Measurements from ENCODE around the gene SLC14A1.
A peak's percentile ranks its signal among the peaks of the same experiment; 100 is the strongest.

SLC14A1 gene

DNA sequence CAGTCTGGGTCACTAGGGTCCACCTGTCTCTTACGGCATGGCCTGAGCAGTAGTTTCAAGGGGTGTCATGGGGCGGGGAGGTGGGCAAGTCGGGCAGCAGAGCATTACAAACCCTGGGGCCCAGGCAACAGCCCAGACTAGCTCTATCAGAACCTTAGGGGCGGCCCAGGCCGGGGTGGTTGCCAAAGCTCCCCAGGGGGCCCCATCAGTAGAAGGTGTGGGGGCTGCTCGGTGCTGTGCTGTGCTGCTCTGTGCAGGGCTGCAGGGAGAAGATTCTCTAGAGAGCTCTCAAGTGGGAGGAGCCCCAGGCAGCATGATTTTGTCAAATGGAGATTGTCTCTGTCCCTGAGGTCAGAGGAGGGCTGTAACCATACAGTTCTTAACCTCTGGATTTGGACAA lies 36.4 kb upstream of the SLC14A1 start:
- H3K9me3 ChIP-seq (ENCODE audit: severe bottlenecking), result no peaks in the 10 kb centered on the region
- no peaks in the 10 kb centered on the region for H3K36me3 ChIP-seq (ENCODE audit: low read depth)
- H3K4me3 ChIP-seq (ENCODE audit: severe bottlenecking), result no peak overlapping the region
- no peaks in the 10 kb centered on the region for H3K27me3 ChIP-seq (ENCODE audit: insufficient read depth, poor library complexity, severe bottlenecking)
- ATAC-seq (ENCODE audit: low read depth) (0 out of 3 replicates have a peak, but pooled peaks have one; percentile 8), DNase-seq (ENCODE audit: low spot score) (no peak)
- H3K4me1 ChIP-seq (ENCODE audit: insufficient read depth, poor library complexity, severe bottlenecking), result no peaks in the 10 kb centered on the region
- no peak for TF ChIP-seq CTCF (IDR thresholded peaks at IDR 0.05; ENCODE audit: poor library complexity, severe bottlenecking)
- no peak overlapping the region for H3K27ac ChIP-seq (ENCODE audit: poor library complexity, severe bottlenecking)

DNA sequence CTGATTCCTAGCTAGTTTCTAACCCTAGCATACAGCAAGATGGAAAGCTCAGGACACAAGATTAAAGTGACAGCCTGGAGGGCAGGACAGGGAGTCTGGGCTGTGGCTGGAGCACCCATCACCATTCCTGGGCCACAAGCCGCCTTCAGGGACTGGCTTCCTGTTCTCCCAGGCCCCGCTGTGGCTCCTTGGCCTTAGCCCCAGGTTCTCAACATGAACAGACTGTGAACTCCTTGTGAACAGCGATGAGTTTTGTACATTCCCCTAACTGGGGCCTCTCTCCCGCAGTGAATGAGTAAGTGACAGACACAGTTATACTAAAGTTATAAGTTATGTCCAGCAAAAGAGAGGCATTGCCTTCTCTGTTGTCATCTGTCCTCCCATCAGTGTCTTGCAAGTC lies 35.9 kb upstream of the SLC14A1 start:
- ATAC-seq (ENCODE audit: low read depth), result no peak
- H3K36me3 ChIP-seq (ENCODE audit: low read depth), result no peaks in the 10 kb centered on the region
- DNase-seq (ENCODE audit: low spot score), result no peak
- H3K4me3 ChIP-seq (ENCODE audit: severe bottlenecking), result no peak overlapping the region
- H3K27ac ChIP-seq (ENCODE audit: poor library complexity, severe bottlenecking), result no peak overlapping the region
- no peaks in the 10 kb centered on the region for H3K9me3 ChIP-seq (ENCODE audit: severe bottlenecking)
- H3K27me3 ChIP-seq (ENCODE audit: insufficient read depth, poor library complexity, severe bottlenecking), result no peaks in the 10 kb centered on the region
- no peak for TF ChIP-seq CTCF (IDR thresholded peaks at IDR 0.05; ENCODE audit: poor library complexity, severe bottlenecking)
- H3K4me1 ChIP-seq (ENCODE audit: insufficient read depth, poor library complexity, severe bottlenecking), result no peaks in the 10 kb centered on the region

DNA sequence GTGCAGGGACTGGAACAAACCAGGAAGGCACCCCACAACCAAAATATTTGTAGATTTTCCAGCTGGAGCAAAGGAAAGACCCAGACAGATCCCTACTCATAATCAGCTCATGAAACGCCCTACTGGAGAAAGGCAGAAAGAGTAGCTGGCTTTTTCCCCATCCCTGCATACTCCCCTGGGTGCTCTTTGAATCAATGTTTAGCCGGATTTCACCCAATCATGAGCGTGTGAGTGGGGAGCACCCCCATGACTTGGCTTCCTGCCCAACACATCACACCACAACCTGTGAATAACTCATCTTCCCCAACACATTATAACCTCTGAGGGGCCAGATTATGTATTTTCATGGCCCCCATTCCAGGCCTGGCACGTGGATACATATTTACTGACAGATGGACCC lies 35.1 kb upstream of the SLC14A1 start:
- Histone ChIP-seq H3K27ac (ENCODE audit: poor library complexity, severe bottlenecking) (no peak overlapping the region), H3K4me3 (ENCODE audit: severe bottlenecking) (no peak overlapping the region), H3K27me3 (ENCODE audit: insufficient read depth, poor library complexity, severe bottlenecking) (no peaks in the 10 kb centered on the region), H3K36me3 (ENCODE audit: low read depth) (no peaks in the 10 kb centered on the region), H3K4me1 (ENCODE audit: insufficient read depth, poor library complexity, severe bottlenecking) (no peaks in the 10 kb centered on the region), H3K9me3 (ENCODE audit: severe bottlenecking) (no peaks in the 10 kb centered on the region)
- DNase-seq (ENCODE audit: low spot score) (no peak), ATAC-seq (ENCODE audit: low read depth) (no peak)
- no peak for TF ChIP-seq CTCF (IDR thresholded peaks at IDR 0.05; ENCODE audit: poor library complexity, severe bottlenecking)

DNA sequence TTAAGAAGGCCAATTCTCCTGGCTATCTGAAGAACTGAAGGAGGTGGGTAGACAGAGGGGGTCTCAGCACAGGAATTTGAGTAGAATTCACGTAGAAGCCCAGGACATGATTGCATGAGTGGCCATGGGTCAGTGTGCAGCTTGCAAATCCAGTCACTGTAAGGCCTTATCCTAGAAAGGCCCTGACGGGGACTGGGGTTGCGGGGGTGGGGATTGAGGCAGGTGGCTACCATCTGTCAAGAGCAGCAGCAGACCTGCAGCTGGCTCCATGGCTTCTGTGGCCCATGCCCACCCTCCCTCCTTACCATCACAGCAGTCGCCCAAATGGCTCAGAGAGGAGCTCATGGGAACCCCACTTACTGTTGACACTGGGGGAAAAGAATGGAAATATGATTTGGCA lies 34.6 kb upstream of the SLC14A1 start:
- H3K27ac ChIP-seq (ENCODE audit: poor library complexity, severe bottlenecking), result no peak overlapping the region
- TF ChIP-seq CTCF (IDR thresholded peaks at IDR 0.05; ENCODE audit: poor library complexity, severe bottlenecking), result no peak
- H3K4me3 ChIP-seq (ENCODE audit: severe bottlenecking), result no peak overlapping the region
- DNase-seq (ENCODE audit: low spot score) (no peak), ATAC-seq (ENCODE audit: low read depth) (no peak)
- H3K9me3 ChIP-seq (ENCODE audit: severe bottlenecking), result no peaks in the 10 kb centered on the region
- H3K4me1 ChIP-seq (ENCODE audit: insufficient read depth, poor library complexity, severe bottlenecking), result no peaks in the 10 kb centered on the region
- no peaks in the 10 kb centered on the region for H3K27me3 ChIP-seq (ENCODE audit: insufficient read depth, poor library complexity, severe bottlenecking)
- no peaks in the 10 kb centered on the region for H3K36me3 ChIP-seq (ENCODE audit: low read depth)

DNA sequence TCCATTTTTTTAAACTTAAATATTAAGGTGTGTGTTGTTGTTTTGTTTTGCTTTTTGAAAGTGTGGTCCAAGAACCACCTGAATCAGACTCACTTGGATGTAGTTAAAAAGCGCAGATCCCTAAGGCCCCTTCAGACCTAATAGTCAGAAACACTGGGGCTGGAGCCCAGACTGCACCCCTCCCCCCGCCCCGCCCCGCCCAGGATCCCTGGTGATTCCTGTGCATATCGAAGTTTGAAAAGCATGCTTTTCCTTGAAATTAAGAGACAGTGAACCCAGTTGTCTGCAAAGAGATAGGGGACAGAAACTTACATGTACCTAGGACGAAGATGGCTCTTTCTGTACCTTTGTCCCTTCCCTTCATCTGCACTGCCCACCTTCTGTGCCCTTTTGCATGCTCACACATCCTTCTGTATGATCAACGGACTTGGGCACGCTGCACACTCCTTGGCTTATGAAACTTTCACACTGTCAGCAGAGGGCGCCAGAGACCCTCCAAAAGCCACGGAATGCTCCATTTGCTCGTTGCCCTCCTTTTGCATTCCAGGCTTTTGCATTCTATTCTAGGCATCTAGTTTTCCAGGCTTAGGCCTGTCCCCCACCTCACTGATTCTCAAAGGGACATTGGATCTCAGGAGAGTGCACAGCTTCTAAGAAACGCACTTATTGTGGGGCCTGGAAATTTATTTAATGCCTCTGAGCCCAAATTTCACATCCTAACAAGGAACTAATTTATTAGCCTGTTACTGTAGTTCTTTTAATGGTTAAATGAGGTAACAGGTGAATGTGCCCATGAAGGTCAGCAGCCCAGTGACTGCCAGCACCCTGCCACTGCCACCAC lies 32.8 kb upstream of the SLC14A1 start:
- H3K36me3 ChIP-seq (ENCODE audit: low read depth), result no peaks in the 10 kb centered on the region
- H3K4me1 ChIP-seq (ENCODE audit: insufficient read depth, poor library complexity, severe bottlenecking), result no peaks in the 10 kb centered on the region
- peak; percentile 89 for TF ChIP-seq CTCF (IDR thresholded peaks at IDR 0.05; ENCODE audit: poor library complexity, severe bottlenecking)
- ATAC-seq (ENCODE audit: low read depth) (peak; percentile 90), DNase-seq (ENCODE audit: low spot score) (no peak)
- H3K27ac ChIP-seq (ENCODE audit: poor library complexity, severe bottlenecking), result no peak overlapping the region
- no peaks in the 10 kb centered on the region for H3K27me3 ChIP-seq (ENCODE audit: insufficient read depth, poor library complexity, severe bottlenecking)
- H3K4me3 ChIP-seq (ENCODE audit: severe bottlenecking), result no peak overlapping the region
- no peaks in the 10 kb centered on the region for H3K9me3 ChIP-seq (ENCODE audit: severe bottlenecking)

Measured in RWPE2 (cell line).